ENCODE results near the gene TRAPPC6A. TPM values are rescaled to one million over a fixed set of nuclear protein-coding genes. Genes with fewer than 3 reads are reported as not detected.

The TRAPPC6A gene
- total and polyA plus RNA-seq, 2 of the 13 experiments (the other 11 are each of a cell fraction or from before 2014, with no cell fraction given), result 6.5 to 21.0 TPM

- Histone ChIP-seq H3K9me3 (ENCODE audit: low read length) (no peaks in the 10 kb centered on the region), H3K4me1 (ENCODE audit: insufficient read depth, low read length) (peaks cover 82% of the 10 kb centered on the region), H3K36me3 (replicated peaks in 1 of 2; ENCODE audit: control insufficient read depth in 1 of 2, insufficient read depth in 2 of 2, low read length in 2 of 2) (no peaks in the 10 kb centered on the region), H3K79me2 (ENCODE audit: insufficient read depth, low read length) (peaks cover 2% of the 10 kb centered on the region), H2AFZ (ENCODE audit: low read length) (no peak overlapping the region), H4K20me1 (ENCODE audit: insufficient read depth, low read length) (no peaks in the 10 kb centered on the region), H3K4me2 (ENCODE audit: low read depth, low read length) (peak overlapping the region; percentile 29; the same call in 1 of the 2 replicates), H3K9ac (ENCODE audit: insufficient read depth, low read depth, low read length) (no peak overlapping the region), H3K4me3 (replicated peaks in 1 of 3; ENCODE audit: insufficient read depth in 1 of 3, low read depth in 2 of 3, low read length in 3 of 3) (no peak overlapping the region; a peak in 1 of 6 replicates), H3K27ac (ENCODE audit: extremely low read length, insufficient read depth, low read length) (no peak overlapping the region), H3K27me3 (ENCODE audit: control insufficient read depth in 1 of 2, insufficient read depth in 2 of 2, low read length in 2 of 2) (no peaks in the 10 kb centered on the region; a peak in 1 of 5 replicates)
- in situ Hi-C loops (cut with HindIII; ENCODE audit: extremely low pct_ligation_motif_present, low pct_unique_long_range_greater_than_20kb), result no loop called here
- CTCF ChIA-PET (ENCODE audit: low intra/inter-chr PET ratio, low total read pairs), result no interaction called here
- no TSS peak for BruUV-seq (replicated peaks)
- intact Hi-C loops (cut with micrococcal nuclease; ENCODE audit: unreplicated experiment), result no loop called here
- ATAC-seq (no peak), FAIRE-seq (no peak), DNase-seq (ENCODE audit: low spot score) (no peak)
- no peak for TF ChIP-seq HNF4A (CRISPR knock-in tag; IDR thresholded peaks at IDR 0.05)
- no peak for TF ChIP-seq MTF1 (CRISPR knock-in tag; IDR thresholded peaks at IDR 0.05)
- TF ChIP-seq, protein P1, sequence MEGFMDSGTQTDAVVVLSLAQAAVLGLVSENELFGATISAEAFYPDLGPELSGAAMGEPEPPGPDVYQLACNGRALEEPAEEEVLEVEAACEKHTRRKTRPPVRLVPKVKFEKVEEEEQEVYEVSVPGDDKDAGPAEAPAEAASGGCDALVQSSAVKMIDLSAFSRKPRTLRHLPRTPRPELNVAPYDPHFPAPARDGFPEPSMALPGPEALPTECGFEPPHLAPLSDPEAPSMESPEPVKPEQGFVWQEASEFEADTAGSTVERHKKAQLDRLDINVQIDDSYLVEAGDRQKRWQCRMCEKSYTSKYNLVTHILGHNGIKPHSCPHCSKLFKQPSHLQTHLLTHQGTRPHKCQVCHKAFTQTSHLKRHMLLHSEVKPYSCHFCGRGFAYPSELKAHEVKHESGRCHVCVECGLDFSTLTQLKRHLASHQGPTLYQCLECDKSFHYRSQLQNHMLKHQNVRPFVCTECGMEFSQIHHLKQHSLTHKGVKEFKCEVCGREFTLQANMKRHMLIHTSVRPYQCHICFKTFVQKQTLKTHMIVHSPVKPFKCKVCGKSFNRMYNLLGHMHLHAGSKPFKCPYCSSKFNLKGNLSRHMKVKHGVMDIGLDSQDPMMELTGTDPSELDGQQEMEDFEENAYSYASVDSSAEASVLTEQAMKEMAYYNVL (CRISPR knock-in tag; IDR thresholded peaks at IDR 0.05; ENCODE audit: borderline replicate concordance), result no peak
- TF ChIP-seq, protein P2, sequence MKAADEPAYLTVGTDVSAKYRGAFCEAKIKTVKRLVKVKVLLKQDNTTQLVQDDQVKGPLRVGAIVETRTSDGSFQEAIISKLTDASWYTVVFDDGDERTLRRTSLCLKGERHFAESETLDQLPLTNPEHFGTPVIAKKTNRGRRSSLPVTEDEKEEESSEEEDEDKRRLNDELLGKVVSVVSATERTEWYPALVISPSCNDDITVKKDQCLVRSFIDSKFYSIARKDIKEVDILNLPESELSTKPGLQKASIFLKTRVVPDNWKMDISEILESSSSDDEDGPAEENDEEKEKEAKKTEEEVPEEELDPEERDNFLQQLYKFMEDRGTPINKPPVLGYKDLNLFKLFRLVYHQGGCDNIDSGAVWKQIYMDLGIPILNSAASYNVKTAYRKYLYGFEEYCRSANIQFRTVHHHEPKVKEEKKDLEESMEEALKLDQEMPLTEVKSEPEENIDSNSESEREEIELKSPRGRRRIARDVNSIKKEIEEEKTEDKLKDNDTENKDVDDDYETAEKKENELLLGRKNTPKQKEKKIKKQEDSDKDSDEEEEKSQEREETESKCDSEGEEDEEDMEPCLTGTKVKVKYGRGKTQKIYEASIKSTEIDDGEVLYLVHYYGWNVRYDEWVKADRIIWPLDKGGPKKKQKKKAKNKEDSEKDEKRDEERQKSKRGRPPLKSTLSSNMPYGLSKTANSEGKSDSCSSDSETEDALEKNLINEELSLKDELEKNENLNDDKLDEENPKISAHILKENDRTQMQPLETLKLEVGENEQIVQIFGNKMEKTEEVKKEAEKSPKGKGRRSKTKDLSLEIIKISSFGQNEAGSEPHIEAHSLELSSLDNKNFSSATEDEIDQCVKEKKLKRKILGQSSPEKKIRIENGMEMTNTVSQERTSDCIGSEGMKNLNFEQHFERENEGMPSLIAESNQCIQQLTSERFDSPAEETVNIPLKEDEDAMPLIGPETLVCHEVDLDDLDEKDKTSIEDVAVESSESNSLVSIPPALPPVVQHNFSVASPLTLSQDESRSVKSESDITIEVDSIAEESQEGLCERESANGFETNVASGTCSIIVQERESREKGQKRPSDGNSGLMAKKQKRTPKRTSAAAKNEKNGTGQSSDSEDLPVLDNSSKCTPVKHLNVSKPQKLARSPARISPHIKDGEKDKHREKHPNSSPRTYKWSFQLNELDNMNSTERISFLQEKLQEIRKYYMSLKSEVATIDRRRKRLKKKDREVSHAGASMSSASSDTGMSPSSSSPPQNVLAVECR (CRISPR knock-in tag; IDR thresholded peaks at IDR 0.05; ENCODE audit: borderline replicate concordance), result no peak
- TF ChIP-seq KDM5A (IDR thresholded peaks at IDR 0.05; ENCODE audit: borderline replicate concordance, low read length), result no peak
- 0 out of 2 replicates have a peak, but pooled peaks have one; percentile 13 for TF ChIP-seq ZBTB38 (CRISPR knock-in tag; IDR thresholded peaks at IDR 0.05)
- TF ChIP-seq RAD21 (CRISPR knock-in tag; IDR thresholded peaks at IDR 0.05), result no peak
- POLR2A ChIA-PET, result no interaction called here
- 81% methylated on average over 5 of the region's 18 CpGs for WGBS (ENCODE audit: low lambda C conversion rate)
Measured at GRCh38 chr19:45172611-45173208, 5.3 kb downstream of the TRAPPC6A start.

Data from HepG2 (cell line).